IMR-90 (cell line): Measurements from ENCODE around the gene EPHA6. TPM values are rescaled to one million over a fixed set of nuclear protein-coding genes. Genes with fewer than 3 reads are reported as not detected.

ENCODE experiments used
- ATAC-seq: fragments of 200-7000 bp; cut with Tn5 transposase; 2 replicates; pipeline ENCODE4 v1.9.1; 2020; ENCODE audit warnings: low read depth, mild to moderate bottlenecking, moderate library complexity
- BruUV-seq: library from RNA; stranded (reverse); fragments of 400-500 nt; replicated peaks from 2 replicates; lab custom pipeline; 2021; lab: Mats Ljungman, UMichigan
- CTCF ChIA-PET: fragments of 300-600 bp; formaldehyde crosslinking; extraction: SDS; loops from one replicate; lab custom pipeline; 2021; ENCODE audit warnings: antibody characterized with exemption; lab: Yijun Ruan, JAX
- POLR2A ChIA-PET: fragments of 300-600 bp; sonication (Branson Sonifier 250); formaldehyde crosslinking; loops from one replicate; lab custom pipeline; 2022; ENCODE audit warnings: antibody characterized with exemption; ENCODE audit not compliant: unreplicated experiment; lab: Charles Lee
- DNase-seq: peaks from one replicate; pipeline ENCODE4 v3.0.0; 2013
- H2AFZ ChIP-seq: replicated peaks from 2 replicates; pipeline ENCODE3; 2013; ENCODE audit warnings: low read length, mild to moderate bottlenecking; ENCODE audit not compliant: poor library complexity
- H2AK5ac ChIP-seq: 2 replicates; pipeline ENCODE4 v1.6.1; 2013; ENCODE audit warnings: low read depth, low read length, inconsistent platforms
- H2AK9ac ChIP-seq: replicated peaks from 2 replicates; pipeline ENCODE3; 2013; ENCODE audit warnings: mild to moderate bottlenecking, low read depth, low read length, moderate library complexity; ENCODE audit not compliant: poor library complexity
- H2BK120ac ChIP-seq: 2 replicates; pipeline ENCODE4 v1.6.1; 2013; ENCODE audit warnings: low read depth, low read length, inconsistent platforms
- H2BK15ac ChIP-seq: 3 replicates; pipeline ENCODE4 v1.6.1; 2013; ENCODE audit warnings: low read depth, low read length, inconsistent platforms
- H2BK20ac ChIP-seq: 2 replicates; pipeline ENCODE4 v1.6.1; 2013; ENCODE audit warnings: low read depth, mild to moderate bottlenecking, inconsistent platforms, low read length, moderate library complexity
- H2BK5ac ChIP-seq: 2 replicates; pipeline ENCODE4 v1.6.1; 2013; ENCODE audit warnings: mild to moderate bottlenecking, low read depth, low read length, inconsistent platforms; ENCODE audit not compliant: poor library complexity, severe bottlenecking
- H3K14ac ChIP-seq: replicated peaks from 2 replicates; pipeline ENCODE4 v1.6.1; 2013; ENCODE audit warnings: low read depth, low read length, inconsistent platforms
- H3K18ac ChIP-seq: 2 replicates; pipeline ENCODE4 v1.6.1; 2013; ENCODE audit warnings: low read depth, low read length, control low read depth
- H3K23ac ChIP-seq: 2 replicates; pipeline ENCODE4 v1.6.1; 2013; ENCODE audit warnings: low read depth, low read length, inconsistent platforms
- H3K27ac ChIP-seq: 2 replicates; pipeline ENCODE4 v1.5.1; 2013; ENCODE audit warnings: mild to moderate bottlenecking, control low read depth, low read length; ENCODE audit not compliant: insufficient read depth
- H3K27me3 ChIP-seq: 2 replicates; pipeline ENCODE4 v1.6.1; 2013; ENCODE audit warnings: low read length; ENCODE audit not compliant: control insufficient read depth, insufficient read depth
- H3K36me3 ChIP-seq: 2 replicates; pipeline ENCODE4 v1.6.1; 2013; ENCODE audit warnings: low read length, mixed read lengths; ENCODE audit not compliant: control insufficient read depth, insufficient read depth
- H3K4ac ChIP-seq: 2 replicates; pipeline ENCODE4 v1.6.1; 2013; ENCODE audit warnings: low read depth, low read length, inconsistent platforms
- H3K4me1 ChIP-seq: 2 replicates; pipeline ENCODE4 v1.6.1; 2013; ENCODE audit warnings: low read length, mixed read lengths; ENCODE audit not compliant: control insufficient read depth, insufficient read depth
- H3K4me2 ChIP-seq: 2 replicates; pipeline ENCODE4 v1.6.1; 2013; ENCODE audit warnings: low read depth, mild to moderate bottlenecking, control low read depth, low read length, moderate library complexity
- H3K4me3 ChIP-seq: 2 replicates; pipeline ENCODE4 v1.5.1; 2013; ENCODE audit warnings: low read depth, mild to moderate bottlenecking, control low read depth, low read length, moderate library complexity; ENCODE audit not compliant: insufficient read depth
- H3K56ac ChIP-seq: 2 replicates; pipeline ENCODE4 v1.6.1; 2013; ENCODE audit warnings: low read length, inconsistent platforms; ENCODE audit not compliant: insufficient read depth; ENCODE audit errors: extremely low read depth
- H3K79me1 ChIP-seq, 2 experiments: 2 replicates each; pipeline ENCODE4 v1.6.1; 2013; ENCODE audit warnings: low read length in 2 of 2, inconsistent platforms in 1 of 2, low read depth in 1 of 2
- H3K9ac ChIP-seq: 2 replicates; pipeline ENCODE4 v1.6.1; 2013; ENCODE audit warnings: low read depth, low read length, control low read depth
- H3K9me1 ChIP-seq: 2 replicates; pipeline ENCODE4 v1.6.1; 2013; ENCODE audit warnings: low read length, inconsistent platforms; ENCODE audit not compliant: insufficient read depth
- H3K9me3 ChIP-seq: 2 replicates; pipeline ENCODE4 v1.6.1; 2013; ENCODE audit warnings: low read length; ENCODE audit not compliant: control insufficient read depth, insufficient read depth
- H4K20me1 ChIP-seq: 2 replicates; pipeline ENCODE4 v1.6.1; 2013; ENCODE audit warnings: low read length, inconsistent platforms; ENCODE audit not compliant: insufficient read depth
- H4K5ac ChIP-seq: 2 replicates; pipeline ENCODE4 v1.6.1; 2013; ENCODE audit warnings: mild to moderate bottlenecking, low read depth, low read length, control low read depth
- H4K8ac ChIP-seq, 2 experiments: 2 replicates each; pipeline ENCODE4 v1.6.1; 2013; ENCODE audit warnings: low read depth in 2 of 2, low read length in 2 of 2, control low read depth in 1 of 2, inconsistent platforms in 1 of 2
- H4K91ac ChIP-seq: 2 replicates; pipeline ENCODE4 v1.6.1; 2013; ENCODE audit warnings: low read depth, low read length, inconsistent platforms; ENCODE audit not compliant: insufficient read depth
- CEBPB ChIP-seq: IDR thresholded peaks from 2 replicates; pipeline ENCODE4 v1.6.1; 2012; ENCODE audit warnings: low read depth, low read length, improper control_type of control experiment
- CHD1 ChIP-seq: IDR thresholded peaks from 2 replicates; pipeline ENCODE4 v1.6.1; 2012; ENCODE audit warnings: low read depth, low read length, improper control_type of control experiment
- FOS ChIP-seq: fragments of 150-350 bp; IDR thresholded peaks from 2 replicates; pipeline ENCODE4 v1.6.1; 2016; ENCODE audit warnings: low read depth, low read length
- MAFK ChIP-seq: IDR thresholded peaks from 2 replicates; pipeline ENCODE4 v1.6.1; 2012; ENCODE audit warnings: low read depth, low read length, improper control_type of control experiment
- MXI1 ChIP-seq: IDR thresholded peaks from 2 replicates; pipeline ENCODE4 v1.6.1; 2012; ENCODE audit warnings: low read depth, mild to moderate bottlenecking, low read length, moderate library complexity, borderline replicate concordance
- POLR2A ChIP-seq: IDR thresholded peaks from 2 replicates; pipeline ENCODE4 v1.6.1; 2012; ENCODE audit warnings: mild to moderate bottlenecking, low read depth, low read length
- RAD21 ChIP-seq: IDR thresholded peaks from 2 replicates; pipeline ENCODE4 v1.6.1; 2012; ENCODE audit warnings: low read length, improper control_type of control experiment
- RCOR1 ChIP-seq: IDR thresholded peaks from 2 replicates; pipeline ENCODE4 v1.6.1; 2012; ENCODE audit warnings: mild to moderate bottlenecking, low read length, improper control_type of control experiment; ENCODE audit not compliant: insufficient replicate concordance
- SMC3 ChIP-seq: fragments of 150-350 bp; IDR thresholded peaks from 2 replicates; pipeline ENCODE4 v1.6.1; 2016; ENCODE audit warnings: low read depth, mild to moderate bottlenecking, antibody characterized with exemption, low read length, moderate library complexity
- WGBS, 2 experiments: methylation state at CpG; one replicate each; pipeline versions ENCODE4 v1.1.5 to v1.1.7; 2013; ENCODE audit warnings: missing lambda C conversion rate in 2 of 2; ENCODE audit not compliant: insufficient read length in 1 of 2; ENCODE audit errors: extremely low coverage in 2 of 2; 5-methylcytosine and 5-hydroxymethylcytosine counted together
- dilution Hi-C: fragments of 300-500 bp; cut with HindIII; formaldehyde crosslinking; loops from one replicate; pipeline ENCODE4 v1.14.3; 2018; ENCODE audit warnings: low sequenced_read_pairs; ENCODE audit not compliant: unreplicated experiment
- in situ Hi-C: fragments of 300-500 bp; cut with MboI; formaldehyde crosslinking; loops from 3 replicates; pipeline ENCODE4 v1.14.3; 2019; ENCODE audit warnings: low sequenced_read_pairs, inconsistent platforms, mixed read lengths
- intact Hi-C: fragments of 100-400 bp; cut with micrococcal nuclease; formaldehyde crosslinking; loops from 2 replicates; pipeline ENCODE4 v1.10.0; 2022
- polyA plus RNA-seq, 3 experiments: library from polyadenylated mRNA; depleted of rRNA; stranded (reverse); fragments of >200 nt; gene quantifications; 2 replicates each; pipeline ENCODE4 v1.2.3, GENCODE V29; 2012; ENCODE audit warnings: low replicate concordance in 1 of 3
- total RNA-seq: library from RNA; depleted of rRNA; stranded (reverse); fragments of >200 nt; gene quantifications from 2 replicates; pipeline ENCODE4 v1.2.3, GENCODE V29; 2012

EPHA6 gene
- total and polyA plus RNA-seq, 2 of the 4 experiments (the other 2 are of a cell fraction): not detected

DNA sequence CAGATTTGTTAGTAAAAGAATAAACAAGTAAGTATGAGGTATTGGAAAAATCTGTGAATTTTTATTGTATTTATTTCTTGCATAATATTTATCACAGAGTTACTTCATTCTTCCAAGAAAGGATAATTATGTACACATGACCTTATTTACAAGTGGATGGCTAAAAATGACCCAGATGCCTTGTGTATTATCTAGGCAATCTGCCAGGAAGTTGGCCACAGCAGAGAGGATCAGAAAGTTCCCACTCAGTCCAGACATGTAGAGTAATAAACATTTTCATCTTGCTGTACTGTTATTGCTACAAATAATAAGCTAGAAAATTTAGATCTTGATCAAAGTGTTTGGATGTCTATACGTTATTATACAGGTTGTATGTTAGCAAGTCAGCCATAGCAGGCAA lies 317.1 kb downstream of the EPHA6 start:
- Histone ChIP-seq H3K4me1 (no peaks in the 10 kb centered on the region), H4K20me1 (no peaks in the 10 kb centered on the region), H3K9ac (no peak overlapping the region), H3K9me1 (no peaks in the 10 kb centered on the region), H3K23ac (no peak overlapping the region), H3K14ac (no peak overlapping the region), H2BK120ac (no peak overlapping the region), H3K27ac (no peak overlapping the region), H3K4me3 (no peak overlapping the region), H3K4me2 (no peak overlapping the region), H2AFZ (no peak overlapping the region), H2AK9ac (no peak overlapping the region), H3K27me3 (no peaks in the 10 kb centered on the region), H3K4ac (no peak overlapping the region), H3K36me3 (no peaks in the 10 kb centered on the region), H3K9me3 (peaks cover 2% of the 10 kb centered on the region; the same call in 1 of the 2 replicates), H2BK5ac (no peak overlapping the region), H2BK20ac (no peak overlapping the region), H2AK5ac (no peak overlapping the region), H4K91ac (no peak overlapping the region), H2BK15ac (no peak overlapping the region), H3K79me1 (no peaks in the 10 kb centered on the region), H4K8ac (no peak overlapping the region), H3K56ac (no peak overlapping the region), H3K18ac (no peak overlapping the region), H4K5ac (no peak overlapping the region)
- CTCF ChIA-PET: no interaction called here
- in situ Hi-C loops: no loop called here
- no peak for DNase-seq
- ATAC-seq: no peak
- TF ChIP-seq CEBPB: no peak
- no peak for TF ChIP-seq FOS
- TF ChIP-seq POLR2A: no peak
- TF ChIP-seq RAD21: no peak
- TF ChIP-seq MAFK: no peak
- TF ChIP-seq CHD1: no peak
- TF ChIP-seq SMC3: no peak
- no peak for TF ChIP-seq RCOR1
- TF ChIP-seq MXI1: no peak
- intact Hi-C loops: no loop called here
- WGBS, 2 experiments: no CpG with 5 or more reads among the region's 1 CpG
- dilution Hi-C loops: no loop called here
- BruUV-seq: no TSS peak
- POLR2A ChIA-PET: no interaction called here
